ENCODE data around the gene TLCD5. TPM values are rescaled to one million over a fixed set of nuclear protein-coding genes. Genes with fewer than 3 reads are reported as not detected.
A peak's percentile ranks its signal among the peaks of the same experiment; 100 is the strongest.

Gene TLCD5
- total RNA-seq, 4 donors from 2014 or later: 1.3 to 9.4 (median 1.5) TPM; not detected in 1

DNA sequence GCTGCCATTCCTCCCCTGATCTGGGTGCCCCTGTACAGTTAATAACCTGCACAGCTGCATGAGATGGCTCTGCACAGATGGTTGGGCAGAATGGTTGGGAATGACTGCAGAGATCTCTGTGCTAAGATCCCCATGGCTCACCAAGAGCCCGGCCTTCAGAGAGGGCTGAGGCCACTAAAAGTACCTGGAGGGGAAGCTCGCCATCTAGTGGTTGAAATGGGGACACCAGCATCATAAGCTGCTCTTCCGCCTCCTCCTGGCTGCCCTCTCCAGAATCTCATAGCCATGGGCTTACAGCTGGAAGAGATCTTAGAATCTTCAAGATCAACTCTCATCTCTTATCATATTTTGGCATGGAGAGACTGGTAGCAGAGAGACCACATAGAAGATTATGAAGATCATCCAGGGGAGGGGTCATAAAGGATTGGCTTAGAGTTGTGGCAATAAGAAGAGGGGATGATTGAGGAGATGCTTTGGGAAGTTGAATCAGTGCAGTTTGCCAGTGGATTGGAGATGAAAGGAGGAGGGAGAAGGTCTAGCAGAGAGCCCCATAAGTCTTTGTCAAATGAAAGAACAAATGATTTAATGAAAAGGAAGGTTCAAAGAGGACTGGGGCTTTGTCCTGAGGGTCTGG lies 22.0 kb upstream of the TLCD5 start:
- H3K27ac ChIP-seq: peak overlapping the region in 2 of 4 donors; percentile 19 to 23
- 10% methylated on average over 3 of the region's 3 CpGs; no CpG with 5 or more reads in 1 of the 2 donors for whole genome bisulfite sequencing, 2 donors (ENCODE audit: low coverage in 1 of 2)
- TF ChIP-seq EP300 (IDR thresholded peaks at IDR 0.05; ENCODE audit: low read depth) (no peak), POLR2A (IDR thresholded peaks at IDR 0.05) (no peak), POLR2AphosphoS5 (IDR thresholded peaks at IDR 0.05) (no peak)
- TF ChIP-seq, protein P1, sequence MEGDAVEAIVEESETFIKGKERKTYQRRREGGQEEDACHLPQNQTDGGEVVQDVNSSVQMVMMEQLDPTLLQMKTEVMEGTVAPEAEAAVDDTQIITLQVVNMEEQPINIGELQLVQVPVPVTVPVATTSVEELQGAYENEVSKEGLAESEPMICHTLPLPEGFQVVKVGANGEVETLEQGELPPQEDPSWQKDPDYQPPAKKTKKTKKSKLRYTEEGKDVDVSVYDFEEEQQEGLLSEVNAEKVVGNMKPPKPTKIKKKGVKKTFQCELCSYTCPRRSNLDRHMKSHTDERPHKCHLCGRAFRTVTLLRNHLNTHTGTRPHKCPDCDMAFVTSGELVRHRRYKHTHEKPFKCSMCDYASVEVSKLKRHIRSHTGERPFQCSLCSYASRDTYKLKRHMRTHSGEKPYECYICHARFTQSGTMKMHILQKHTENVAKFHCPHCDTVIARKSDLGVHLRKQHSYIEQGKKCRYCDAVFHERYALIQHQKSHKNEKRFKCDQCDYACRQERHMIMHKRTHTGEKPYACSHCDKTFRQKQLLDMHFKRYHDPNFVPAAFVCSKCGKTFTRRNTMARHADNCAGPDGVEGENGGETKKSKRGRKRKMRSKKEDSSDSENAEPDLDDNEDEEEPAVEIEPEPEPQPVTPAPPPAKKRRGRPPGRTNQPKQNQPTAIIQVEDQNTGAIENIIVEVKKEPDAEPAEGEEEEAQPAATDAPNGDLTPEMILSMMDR (IDR thresholded peaks at IDR 0.05): peak; percentile 81 to 90 (median 88)
- H3K4me1 ChIP-seq: peaks cover 0 to 26% (median 14%) of the 10 kb centered on the region in 4 donors
- no peaks in the 10 kb centered on the region for H3K9me3 ChIP-seq
- H3K4me3 ChIP-seq: no peak overlapping the region
- intact Hi-C loops (cut with DNase I; ENCODE audit: low total_unique reads) (loop anchor here (5.0 kb wide), 1 partner anchor 131 kb away; no protein-coding TSS in a partner anchor), in situ Hi-C loops (cut with MboI; ENCODE audit: low pct_ligation_motif_present in 1 of 4, low pct_unique_long_range_greater_than_20kb in 1 of 4, low sequenced_read_pairs in 3 of 4) (loop anchor here in 1 of 4 donors (5.0 to 10.0 kb wide), 2 partner anchors 68 to 131 kb away; no protein-coding TSS in a partner anchor)
- peak; percentile 81 for DNase-seq
- no peaks in the 10 kb centered on the region for H3K36me3 ChIP-seq
- no peaks in the 10 kb centered on the region for H3K27me3 ChIP-seq

DNA sequence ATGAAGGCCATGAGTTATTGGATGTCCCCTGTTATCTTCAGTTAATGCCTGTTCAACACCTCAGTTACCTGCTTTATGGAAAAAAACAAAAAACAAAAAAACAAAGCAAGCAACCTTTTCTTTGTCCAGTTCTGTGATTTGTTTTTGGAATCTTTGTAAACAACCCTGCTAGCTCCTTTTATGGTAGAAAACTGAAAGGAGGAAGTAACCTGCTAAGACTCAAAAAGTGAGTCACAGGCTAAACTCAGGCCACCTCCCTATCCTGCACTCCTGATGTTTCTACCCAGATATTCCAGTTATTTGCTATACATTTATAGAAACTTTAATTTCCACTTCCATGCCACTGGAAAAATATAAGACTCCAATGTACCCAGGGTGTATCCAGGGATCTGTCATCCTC lies 20.6 kb upstream of the TLCD5 start:
- DNase-seq: no peak
- peaks cover 0 to 28% (median 14%) of the 10 kb centered on the region in 4 donors for H3K4me1 ChIP-seq
- intact Hi-C loops (cut with DNase I; ENCODE audit: low total_unique reads): loop anchor here (5.0 kb wide), 1 partner anchor 132 kb away; no protein-coding TSS in a partner anchor
- no peaks in the 10 kb centered on the region for H3K36me3 ChIP-seq
- in situ Hi-C loops (cut with MboI; ENCODE audit: low pct_ligation_motif_present in 1 of 4, low pct_unique_long_range_greater_than_20kb in 1 of 4, low sequenced_read_pairs in 3 of 4): loop anchor here in 1 of 4 donors (5.0 to 10.0 kb wide), 2 partner anchors 70 to 132 kb away; no protein-coding TSS in a partner anchor
- no peaks in the 10 kb centered on the region for H3K27me3 ChIP-seq
- peak overlapping the region in 2 of 4 donors; percentile 22 to 25 for H3K27ac ChIP-seq
- no peak overlapping the region for H3K4me3 ChIP-seq
- TF ChIP-seq, protein P1 (IDR thresholded peaks at IDR 0.05): no peak
- TF ChIP-seq EP300 (IDR thresholded peaks at IDR 0.05; ENCODE audit: low read depth) (no peak), POLR2AphosphoS5 (IDR thresholded peaks at IDR 0.05) (no peak), POLR2A (IDR thresholded peaks at IDR 0.05) (no peak)
- H3K9me3 ChIP-seq: no peaks in the 10 kb centered on the region

DNA sequence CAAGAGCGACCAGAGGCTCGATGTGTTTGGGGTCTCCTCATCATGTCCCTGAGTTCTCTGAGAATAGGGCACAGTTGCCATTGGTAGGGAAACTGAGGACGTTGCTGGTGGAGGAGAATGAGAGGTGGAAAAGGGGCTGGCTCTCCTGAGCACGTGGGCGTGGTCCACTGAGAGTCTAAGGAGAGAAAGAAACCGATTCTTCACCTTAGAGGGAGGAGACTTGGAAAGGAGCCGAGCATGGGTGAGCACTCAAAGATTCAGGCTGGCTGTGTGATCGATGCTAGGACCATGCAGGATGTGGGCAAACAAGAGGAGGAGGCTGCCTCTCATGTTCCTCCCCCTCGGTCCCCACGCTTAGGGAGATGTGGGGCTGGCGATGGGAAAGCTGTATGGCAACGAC lies 19.8 kb upstream of the TLCD5 start:
- in situ Hi-C loops (cut with MboI; ENCODE audit: low pct_ligation_motif_present in 1 of 4, low pct_unique_long_range_greater_than_20kb in 1 of 4, low sequenced_read_pairs in 3 of 4) (loop anchor here in 1 of 4 donors (10.0 kb wide), 1 partner anchor 70 kb away; no protein-coding TSS in a partner anchor), intact Hi-C loops (cut with DNase I; ENCODE audit: low total_unique reads) (no loop called here)
- WGBS, 2 donors (ENCODE audit: low coverage in 1 of 2): 40 to 58% methylated on average over 1 to 12 of the region's 12 CpGs
- peak; percentile 58 for DNase-seq
- Histone ChIP-seq H3K36me3 (no peaks in the 10 kb centered on the region), H3K9me3 (no peaks in the 10 kb centered on the region), H3K27me3 (no peaks in the 10 kb centered on the region), H3K27ac (peak overlapping the region in 1 of 4 donors; percentile 22), H3K4me3 (no peak overlapping the region), H3K4me1 (peaks cover 0 to 28% (median 13%) of the 10 kb centered on the region in 4 donors)
- no peak for TF ChIP-seq EP300 (IDR thresholded peaks at IDR 0.05; ENCODE audit: low read depth)
- TF ChIP-seq POLR2AphosphoS5 (IDR thresholded peaks at IDR 0.05): no peak
- TF ChIP-seq, protein P1 (IDR thresholded peaks at IDR 0.05): no peak
- no peak for TF ChIP-seq POLR2A (IDR thresholded peaks at IDR 0.05)

DNA sequence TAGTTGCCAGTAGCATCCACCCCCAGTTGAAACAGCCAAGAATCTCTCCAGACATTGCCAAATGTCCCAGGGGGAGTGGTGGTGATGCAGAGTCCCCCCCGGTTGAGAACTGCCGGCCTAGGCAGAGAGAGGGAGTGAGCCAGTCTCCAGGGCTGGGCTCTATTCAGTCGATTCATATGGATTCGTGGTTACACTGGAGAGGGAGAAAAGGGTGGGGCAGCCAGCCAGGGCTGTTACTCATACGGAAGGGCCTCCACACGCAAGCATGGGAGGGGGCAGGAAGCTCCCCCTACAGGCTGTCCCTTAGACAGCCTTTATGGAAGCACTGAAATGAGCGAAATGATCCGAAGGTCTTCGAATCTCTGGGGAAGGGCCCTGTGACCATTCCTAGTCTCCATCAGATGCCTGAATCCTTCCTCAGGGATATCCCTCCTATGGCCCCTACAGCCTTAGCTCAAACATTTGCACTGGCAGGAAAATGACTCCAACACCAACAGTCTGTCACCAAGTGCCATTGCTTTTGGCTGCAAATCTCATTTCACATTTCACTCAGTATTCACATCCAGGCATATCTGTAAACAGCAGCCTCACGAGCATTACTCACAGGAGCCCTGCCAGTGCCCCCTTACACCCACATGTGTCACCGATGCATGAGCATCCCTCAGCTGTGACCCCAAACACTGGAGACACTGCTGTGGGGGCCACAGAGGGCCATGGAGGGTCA lies 18.4 kb upstream of the TLCD5 start:
- WGBS, 2 donors (ENCODE audit: low coverage in 1 of 2): 58% methylated on average over 11 of the region's 11 CpGs; no CpG with 5 or more reads in 1 of the 2 donors
- in situ Hi-C loops (cut with MboI; ENCODE audit: low pct_ligation_motif_present in 1 of 4, low pct_unique_long_range_greater_than_20kb in 1 of 4, low sequenced_read_pairs in 3 of 4): loop anchor here in 1 of 4 donors (10.0 kb wide), 1 partner anchor 72 kb away; no protein-coding TSS in a partner anchor
- Histone ChIP-seq H3K4me1 (peaks cover 0 to 29% (median 15%) of the 10 kb centered on the region in 4 donors), H3K9me3 (no peaks in the 10 kb centered on the region), H3K27ac (no peak overlapping the region), H3K4me3 (no peak overlapping the region), H3K27me3 (no peaks in the 10 kb centered on the region), H3K36me3 (no peaks in the 10 kb centered on the region)
- intact Hi-C loops (cut with DNase I; ENCODE audit: low total_unique reads): no loop called here
- TF ChIP-seq EP300 (IDR thresholded peaks at IDR 0.05; ENCODE audit: low read depth): no peak
- TF ChIP-seq POLR2AphosphoS5 (IDR thresholded peaks at IDR 0.05): no peak
- TF ChIP-seq POLR2A (IDR thresholded peaks at IDR 0.05): no peak
- TF ChIP-seq, protein P1 (IDR thresholded peaks at IDR 0.05): peak in 3 of 5 experiments; percentile 10 to 20 (median 11)
- peak; percentile 54 for DNase-seq
